H1 (cell line): ENCODE measurements around the gene HOMER2. TPM values are rescaled to one million over a fixed set of nuclear protein-coding genes. Genes with fewer than 3 reads are reported as not detected.

Source experiments
- BRCA1 ChIP-seq: IDR thresholded peaks from 2 replicates; pipeline ENCODE4 v1.6.1; 2012; ENCODE audit warnings: low read depth, low read length, improper control_type of control experiment
- polyA plus RNA-seq, 7 experiments: library from polyadenylated mRNA; depleted of rRNA in 3 of 7; stranded (reverse) in 5 of 7; unstranded in 2 of 7; fragments of >200 nt in 5 of 7; fragments of 200-250 nt in 2 of 7; gene quantifications; 1 replicate in 5 of 7; 2 replicates in 1 of 7; 4 replicates in 1 of 7; pipeline versions ENCODE4 v1.2.1 to v1.2.3, GENCODE V29; 2011 to 2013; ENCODE audit warnings: missing spikeins in 2 of 7, mixed read lengths in 2 of 7
- total RNA-seq: library from RNA; stranded (reverse); fragmentation: NEBNext Ultra II Directional; extraction: Animal tissue kit (Norgen Biotek cat#: 25700); gene quantifications from 2 replicates; pipeline ENCODE4 v1.2.1, GENCODE V29; 2021

HOMER2 gene
- total and polyA plus RNA-seq, 2 of the 8 experiments (the other 6 are each of a cell fraction or from before 2014, with no cell fraction given), result 12.5 to 27.6 TPM

- no peak for TF ChIP-seq BRCA1
These were observed 56.5 kb downstream of the HOMER2 start (continued) for GRCh38 chr15:82895983-82896382.
